Erythroblast (primary cell): ENCODE measurements around the gene SIRT2.

Experiments used
- GATA1 ChIP-seq: IDR thresholded peaks from 2 replicates; pipeline ENCODE4 v1.6.1; 2011; ENCODE audit warnings: low read depth, mild to moderate bottlenecking, control low read depth, low read length, moderate library complexity
- POLR2A ChIP-seq: IDR thresholded peaks from 2 replicates; pipeline ENCODE4 v1.6.1; 2011; ENCODE audit warnings: mild to moderate bottlenecking, low read length

DNA sequence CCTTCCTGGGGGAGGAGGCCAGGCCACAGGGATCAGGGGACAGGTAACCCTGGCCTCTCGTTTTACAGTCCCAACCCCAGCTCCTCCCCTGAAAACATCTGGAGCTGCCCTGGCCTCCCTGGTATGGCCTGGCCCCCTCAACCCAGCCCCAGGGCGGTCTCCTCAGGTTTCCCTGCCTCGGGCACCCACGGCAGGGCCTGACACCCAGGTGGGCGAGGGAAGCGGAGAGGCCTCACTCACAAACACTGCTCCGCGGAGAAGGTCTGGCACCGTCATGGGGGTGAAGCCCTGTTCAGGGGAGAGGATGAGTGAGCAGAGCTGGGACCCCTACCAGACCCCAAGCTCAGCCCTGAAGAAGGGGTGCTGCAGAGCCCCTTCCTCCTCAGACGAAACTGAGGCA, 19.1 kb upstream of the SIRT2 start:
- TF ChIP-seq POLR2A (no peak), GATA1 (no peak)
